GM19372 (cell line): ENCODE data around the gene WWTR1.

Experiments
- ATAC-seq: cut with Tn5 transposase; IDR thresholded peaks from one replicate; pipeline ENCODE4 v1.9.1; 2021; ENCODE audit warnings: mild to moderate bottlenecking, low read depth, moderate library complexity; ENCODE audit not compliant: unreplicated experiment

The WWTR1 gene

GRCh38 chr3:149572796-149573414, 84.9 kb downstream of the WWTR1 start:
- no peak for ATAC-seq

GRCh38 chr3:149571381-149571780, 86.4 kb downstream of the WWTR1 start:
- ATAC-seq = no peak

- ATAC-seq = no peak
These were observed 87.8 kb downstream of the WWTR1 start for GRCh38 chr3:149570016-149570415.

- ATAC-seq = no peak
These were observed 90.4 kb downstream of the WWTR1 start for GRCh38 chr3:149567381-149567780.

- ATAC-seq = no peak
These were observed 91.4 kb downstream of the WWTR1 start for GRCh38 chr3:149566292-149566975.

GRCh38 chr3:149564079-149564478, 93.7 kb downstream of the WWTR1 start:
- ATAC-seq = no peak

- ATAC-seq = no peak
These were observed 94.7 kb downstream of the WWTR1 start for GRCh38 chr3:149563114-149563513.

GRCh38 chr3:149560617-149561016, 97.2 kb downstream of the WWTR1 start:
- ATAC-seq = no peak

- no peak for ATAC-seq
These were observed 97.8 kb downstream of the WWTR1 start for GRCh38 chr3:149560001-149560400.

GRCh38 chr3:149559525-149559924, 98.3 kb downstream of the WWTR1 start:
- no peak for ATAC-seq

GRCh38 chr3:149555927-149556326, 101.9 kb downstream of the WWTR1 start:
- no peak for ATAC-seq

GRCh38 chr3:149554826-149555225, 103.0 kb downstream of the WWTR1 start:
- no peak for ATAC-seq

- ATAC-seq = no peak
These were observed 103.9 kb downstream of the WWTR1 start for GRCh38 chr3:149553781-149554451.

- no peak for ATAC-seq
These were observed 105.1 kb downstream of the WWTR1 start for GRCh38 chr3:149552700-149553099.

GRCh38 chr3:149551500-149551899, 106.3 kb downstream of the WWTR1 start:
- ATAC-seq = no peak

GRCh38 chr3:149548669-149549065, 109.2 kb downstream of the WWTR1 start:
- ATAC-seq = no peak

GRCh38 chr3:149547954-149548668, 109.7 kb downstream of the WWTR1 start:
- ATAC-seq = no peak

GRCh38 chr3:149547413-149547812, 110.4 kb downstream of the WWTR1 start:
- ATAC-seq = no peak

GRCh38 chr3:149545049-149545448, 112.8 kb downstream of the WWTR1 start:
- ATAC-seq = no peak

- ATAC-seq = no peak
These were observed 115.2 kb downstream of the WWTR1 start for GRCh38 chr3:149542375-149543312.
